ENCODE results near the gene ISCA2. TPM values are rescaled to one million over a fixed set of nuclear protein-coding genes. Genes with fewer than 3 reads are reported as not detected.
A peak's percentile ranks its signal among the peaks of the same experiment; 100 is the strongest.

Gene ISCA2
- total and polyA plus RNA-seq, 11 donors: 10.8 to 45.8 (median 35.5) TPM

- no peaks in the 10 kb centered on the region for H3K27me3 ChIP-seq
- peak overlapping the region in 2 of 12 donors; percentile 16 to 23 for H3K4me3 ChIP-seq
- TF ChIP-seq POLR2A (IDR thresholded peaks at IDR 0.05) (no peak), CTCF (IDR thresholded peaks at IDR 0.05) (no peak)
- intact Hi-C loops (cut with DNase I): no loop called here
- peaks cover 0 to 25% (median 0%) of the 10 kb centered on the region in 12 donors for H3K4me1 ChIP-seq
- peak in 2 of 4 donors; percentile 21 to 38 for ATAC-seq
- DNase-seq: peak in 3 of 5 donors; percentile 25 to 60 (median 35)
- 65 to 76% (median 67%) methylated on average over 12 to 13 of the region's 13 CpGs for WGBS, 4 donors
- peak overlapping the region in 5 of 12 donors; percentile 11 to 50 (median 46) for H3K27ac ChIP-seq
- no peaks in the 10 kb centered on the region for H3K9me3 ChIP-seq
- peaks cover 0 to 20% (median 0%) of the 10 kb centered on the region in 9 donors for H3K36me3 ChIP-seq
These were observed 20.9 kb downstream of the ISCA2 start for GRCh38 chr14:74514471-74514941.

- no peaks in the 10 kb centered on the region for H3K27me3 ChIP-seq
These were observed 22.4 kb downstream of the ISCA2 start for GRCh38 chr14:74515891-74516412.

GRCh38 chr14:74516451-74517160 is 23.0 kb downstream of the ISCA2 start:
- no peak overlapping the region for H3K27ac ChIP-seq
- H3K36me3 ChIP-seq: peaks cover 0 to 25% (median 0%) of the 10 kb centered on the region in 9 donors
- no peaks in the 10 kb centered on the region for H3K9me3 ChIP-seq
- DNase-seq (peak in 2 of 5 donors; percentile 10 to 13), ATAC-seq (peak in 2 of 4 donors; percentile 8 to 13)
- no peak for TF ChIP-seq CTCF (IDR thresholded peaks at IDR 0.05)
- TF ChIP-seq POLR2A (IDR thresholded peaks at IDR 0.05): no peak
- 87 to 91% (median 89%) methylated on average over 12 of the region's 12 CpGs for WGBS, 4 donors
- no peaks in the 10 kb centered on the region for H3K27me3 ChIP-seq
- H3K4me3 ChIP-seq: no peak overlapping the region
- peaks cover 0 to 25% (median 0%) of the 10 kb centered on the region in 12 donors for H3K4me1 ChIP-seq
- intact Hi-C loops (cut with DNase I): no loop called here

More at GRCh38 chr14:74515891-74516412, 22.4 kb downstream of the ISCA2 start:
- ATAC-seq: no peak
- peaks cover 0 to 25% (median 0%) of the 10 kb centered on the region in 12 donors for H3K4me1 ChIP-seq
- WGBS, 4 donors: 81 to 91% (median 86%) methylated on average over 8 of the region's 8 CpGs
- intact Hi-C loops (cut with DNase I): no loop called here
- no peak for TF ChIP-seq POLR2A (IDR thresholded peaks at IDR 0.05)
- no peak for TF ChIP-seq CTCF (IDR thresholded peaks at IDR 0.05)
- H3K36me3 ChIP-seq: peaks cover 0 to 19% (median 0%) of the 10 kb centered on the region in 9 donors
- H3K4me3 ChIP-seq: no peak overlapping the region
- no peak overlapping the region for H3K27ac ChIP-seq
- no peaks in the 10 kb centered on the region for H3K9me3 ChIP-seq
- DNase-seq: peak in 2 of 5 donors; percentile 3 to 36

- H3K36me3 ChIP-seq: peaks cover 0 to 33% (median 0%) of the 10 kb centered on the region in 9 donors
- ATAC-seq: no peak
- DNase-seq: peak in 2 of 5 donors; percentile 3 to 11
- H3K27me3 ChIP-seq: no peaks in the 10 kb centered on the region
- TF ChIP-seq CTCF (IDR thresholded peaks at IDR 0.05): no peak
- TF ChIP-seq POLR2A (IDR thresholded peaks at IDR 0.05): no peak
- H3K27ac ChIP-seq: no peak overlapping the region
- 79 to 94% (median 87%) methylated on average over 4 of the region's 4 CpGs for WGBS, 4 donors
- no peaks in the 10 kb centered on the region for H3K9me3 ChIP-seq
- H3K4me3 ChIP-seq: no peak overlapping the region
- H3K4me1 ChIP-seq: peaks cover 0 to 19% (median 0%) of the 10 kb centered on the region in 12 donors
- intact Hi-C loops (cut with DNase I): no loop called here
These were observed 24.2 kb downstream of the ISCA2 start for GRCh38 chr14:74517731-74518130.

Measured in heart left ventricle (tissue), 16 donors.